Skeletal muscle tissue (tissue), 4 donors: Measurements from ENCODE around the gene HRH2. TPM values are rescaled to one million over a fixed set of nuclear protein-coding genes. Genes with fewer than 3 reads are reported as not detected.

Experiments
- H3K27ac ChIP-seq: one replicate; pipeline ENCODE4 v1.7.0; 2013; ENCODE audit warnings: mild to moderate bottlenecking, low read depth, low read length, inconsistent platforms
- H3K27me3 ChIP-seq, 3 donors: one replicate each; pipeline ENCODE4 v1.7.0; 2013; ENCODE audit warnings: low read length in 3 of 3; ENCODE audit not compliant: control insufficient read depth in 3 of 3, insufficient read depth in 3 of 3
- H3K36me3 ChIP-seq, 3 donors: one replicate each; pipeline ENCODE4 v1.7.0; 2013; ENCODE audit warnings: low read length in 3 of 3; ENCODE audit not compliant: control insufficient read depth in 3 of 3, insufficient read depth in 3 of 3
- H3K4me1 ChIP-seq, 3 donors: one replicate each; pipeline ENCODE4 v1.7.0; 2013; ENCODE audit warnings: low read length in 3 of 3, mild to moderate bottlenecking in 3 of 3; ENCODE audit not compliant: control insufficient read depth in 3 of 3, insufficient read depth in 3 of 3
- H3K4me3 ChIP-seq, 3 donors: one replicate each; pipeline ENCODE4 v1.7.0; 2013; ENCODE audit warnings: low read length in 3 of 3
- H3K9ac ChIP-seq, 3 donors: one replicate each; pipeline ENCODE4 v1.7.0; 2013; ENCODE audit warnings: low read length in 3 of 3, mild to moderate bottlenecking in 3 of 3, moderate library complexity in 2 of 3, low read depth in 1 of 3
- H3K9me3 ChIP-seq, 3 donors: one replicate each; pipeline ENCODE4 v1.7.0; 2013; ENCODE audit warnings: low read length in 3 of 3; ENCODE audit not compliant: control insufficient read depth in 3 of 3
- total RNA-seq: library from RNA; depleted of rRNA; stranded (reverse); fragments of >200 nt; gene quantifications from one replicate; pipeline ENCODE4 v1.2.3, GENCODE V29; 2014
- donor health status: Osteomylitis.

HRH2 gene
- total RNA-seq, 1 donor from 2014 or later, result 1.0 TPM

- H3K27me3 ChIP-seq, result peaks cover 25 to 49% (median 26%) of the 10 kb centered on the region in 3 donors
- H3K4me1 ChIP-seq, result peaks cover 0 to 7% (median 4%) of the 10 kb centered on the region in 3 donors
- H3K27ac ChIP-seq, result no peak overlapping the region
- H3K4me3 ChIP-seq, result no peak overlapping the region
- H3K9me3 ChIP-seq, result peaks cover 0 to 6% (median 0%) of the 10 kb centered on the region in 3 donors
- H3K9ac ChIP-seq, result no peak overlapping the region
- H3K36me3 ChIP-seq, result no peaks in the 10 kb centered on the region
These were observed 73.3 kb downstream of the HRH2 start for GRCh38 chr5:175731172-175731571.

GRCh38 chr5:175731756-175732465 lies 74.0 kb downstream of the HRH2 start:
- H3K27ac ChIP-seq, result no peak overlapping the region
- no peaks in the 10 kb centered on the region for H3K36me3 ChIP-seq
- no peak overlapping the region for H3K4me3 ChIP-seq
- H3K9ac ChIP-seq, result no peak overlapping the region
- H3K9me3 ChIP-seq, result peaks cover 0 to 6% (median 0%) of the 10 kb centered on the region in 3 donors
- H3K4me1 ChIP-seq, result peaks cover 0 to 7% (median 4%) of the 10 kb centered on the region in 3 donors
- H3K27me3 ChIP-seq, result peaks cover 25 to 53% (median 31%) of the 10 kb centered on the region in 3 donors

GRCh38 chr5:175733017-175733416 lies 75.1 kb downstream of the HRH2 start:
- H3K27me3 ChIP-seq, result peaks cover 25 to 54% (median 38%) of the 10 kb centered on the region in 3 donors
- peaks cover 0 to 7% (median 4%) of the 10 kb centered on the region in 3 donors for H3K4me1 ChIP-seq
- H3K36me3 ChIP-seq, result no peaks in the 10 kb centered on the region
- no peak overlapping the region for H3K4me3 ChIP-seq
- no peak overlapping the region for H3K9ac ChIP-seq
- no peak overlapping the region for H3K27ac ChIP-seq
- H3K9me3 ChIP-seq, result peaks cover 0 to 6% (median 0%) of the 10 kb centered on the region in 3 donors

- H3K9me3 ChIP-seq, result peaks cover 0 to 6% (median 0%) of the 10 kb centered on the region in 3 donors
- H3K4me3 ChIP-seq, result no peak overlapping the region
- peaks cover 19 to 47% (median 37%) of the 10 kb centered on the region in 3 donors for H3K27me3 ChIP-seq
- H3K4me1 ChIP-seq, result peaks cover 0 to 7% (median 4%) of the 10 kb centered on the region in 3 donors
- no peaks in the 10 kb centered on the region for H3K36me3 ChIP-seq
- H3K27ac ChIP-seq, result no peak overlapping the region
- H3K9ac ChIP-seq, result no peak overlapping the region
These were observed 76.1 kb downstream of the HRH2 start for GRCh38 chr5:175734016-175734415.

- no peak overlapping the region for H3K4me3 ChIP-seq
- H3K9ac ChIP-seq, result no peak overlapping the region
- peaks cover 0 to 6% (median 0%) of the 10 kb centered on the region in 3 donors for H3K9me3 ChIP-seq
- H3K27me3 ChIP-seq, result peaks cover 14 to 42% (median 37%) of the 10 kb centered on the region in 3 donors
- no peaks in the 10 kb centered on the region for H3K36me3 ChIP-seq
- H3K27ac ChIP-seq, result no peak overlapping the region
- peaks cover 0 to 6% (median 3%) of the 10 kb centered on the region in 3 donors for H3K4me1 ChIP-seq
These were observed 76.6 kb downstream of the HRH2 start for GRCh38 chr5:175734501-175734900.

- Histone ChIP-seq H3K9ac (no peak overlapping the region), H3K36me3 (no peaks in the 10 kb centered on the region), H3K27me3 (peaks cover 18 to 42% (median 41%) of the 10 kb centered on the region in 3 donors), H3K4me1 (no peaks in the 10 kb centered on the region), H3K9me3 (peaks cover 0 to 6% (median 0%) of the 10 kb centered on the region in 3 donors), H3K27ac (no peak overlapping the region), H3K4me3 (no peak overlapping the region)
These were observed 77.8 kb downstream of the HRH2 start for GRCh38 chr5:175735701-175736100.

- Histone ChIP-seq H3K27ac (no peak overlapping the region), H3K27me3 (peaks cover 14 to 40% (median 39%) of the 10 kb centered on the region in 3 donors), H3K36me3 (no peaks in the 10 kb centered on the region), H3K9me3 (peaks cover 0 to 6% (median 0%) of the 10 kb centered on the region in 3 donors), H3K4me1 (no peaks in the 10 kb centered on the region), H3K4me3 (no peak overlapping the region), H3K9ac (no peak overlapping the region)
These were observed 78.8 kb downstream of the HRH2 start for GRCh38 chr5:175736652-175737051.

- Histone ChIP-seq H3K4me3 (no peak overlapping the region), H3K9ac (no peak overlapping the region), H3K36me3 (no peaks in the 10 kb centered on the region), H3K9me3 (peaks cover 0 to 6% (median 0%) of the 10 kb centered on the region in 3 donors), H3K4me1 (no peaks in the 10 kb centered on the region), H3K27ac (no peak overlapping the region), H3K27me3 (peaks cover 18 to 39% (median 39%) of the 10 kb centered on the region in 3 donors)
These were observed 79.6 kb downstream of the HRH2 start for GRCh38 chr5:175737481-175737880.

GRCh38 chr5:175738126-175738525 lies 80.3 kb downstream of the HRH2 start:
- Histone ChIP-seq H3K4me3 (no peak overlapping the region), H3K9me3 (peaks cover 0 to 6% (median 0%) of the 10 kb centered on the region in 3 donors), H3K36me3 (no peaks in the 10 kb centered on the region), H3K9ac (no peak overlapping the region), H3K27me3 (peaks cover 20 to 39% (median 33%) of the 10 kb centered on the region in 3 donors), H3K27ac (no peak overlapping the region), H3K4me1 (no peaks in the 10 kb centered on the region)

GRCh38 chr5:175738602-175739133 lies 80.8 kb downstream of the HRH2 start:
- Histone ChIP-seq H3K9ac (no peak overlapping the region), H3K4me3 (no peak overlapping the region), H3K4me1 (no peaks in the 10 kb centered on the region), H3K36me3 (no peaks in the 10 kb centered on the region), H3K27ac (no peak overlapping the region), H3K27me3 (peaks cover 20 to 39% (median 29%) of the 10 kb centered on the region in 3 donors), H3K9me3 (peaks cover 0 to 2% (median 0%) of the 10 kb centered on the region in 3 donors)
